H1 (cell line): Measurements from ENCODE around the gene LKAAEAR1. TPM values are rescaled to one million over a fixed set of nuclear protein-coding genes. Genes with fewer than 3 reads are reported as not detected.

Experiments
- CTCF ChIA-PET: fragments of 300-600 bp; sonication (Branson Sonifier 250); formaldehyde crosslinking; loops from one replicate; lab custom pipeline; 2021; ENCODE audit not compliant: partially characterized antibody; lab: Charles Lee
- POLR2A ChIA-PET: fragments of 300-600 bp; sonication (Branson Sonifier 250); formaldehyde crosslinking; loops from one replicate; lab custom pipeline; 2021; ENCODE audit warnings: inconsistent platforms; ENCODE audit not compliant: partially characterized antibody; lab: Charles Lee
- DNase-seq, 2 experiments: peaks; one replicate each; pipeline versions ENCODE4 v3.0.0 to v3.0.0-alpha.2; 2010 to 2022; ENCODE audit warnings: low spot score in 2 of 2, low read depth in 1 of 2, mixed read lengths in 1 of 2
- FAIRE-seq: peaks from 2 replicates; lab custom pipeline; 2011; peaks lifted over from hg19 to GRCh38; lab: Jason Lieb, UNC
- H2AFZ ChIP-seq: 2 replicates; pipeline ENCODE4 v1.8.1; 2012; ENCODE audit warnings: low read length, inconsistent platforms
- H2AK5ac ChIP-seq: 2 replicates; pipeline ENCODE4 v1.6.1; 2013; ENCODE audit warnings: low read depth, low read length
- H2BK120ac ChIP-seq: replicated peaks from 2 replicates; pipeline ENCODE3; 2013; ENCODE audit warnings: low read depth, low read length, inconsistent platforms
- H2BK12ac ChIP-seq: 2 replicates; pipeline ENCODE4 v1.6.1; 2013; ENCODE audit warnings: low read depth, low read length
- H2BK15ac ChIP-seq: 2 replicates; pipeline ENCODE4 v1.6.1; 2013; ENCODE audit warnings: low read length
- H2BK20ac ChIP-seq: 2 replicates; pipeline ENCODE4 v1.6.1; 2013; ENCODE audit warnings: low read length
- H2BK5ac ChIP-seq: 2 replicates; pipeline ENCODE4 v1.6.1; 2013; ENCODE audit warnings: low read depth, low read length
- H3K14ac ChIP-seq: 2 replicates; pipeline ENCODE4 v1.6.1; 2013; ENCODE audit warnings: inconsistent platforms; ENCODE audit not compliant: insufficient read length
- H3K18ac ChIP-seq: 2 replicates; pipeline ENCODE4 v1.6.1; 2013; ENCODE audit warnings: low read length; ENCODE audit errors: extremely low read depth
- H3K23ac ChIP-seq: 2 replicates; pipeline ENCODE4 v1.6.1; 2013; ENCODE audit warnings: inconsistent platforms; ENCODE audit not compliant: insufficient read length
- H3K23me2 ChIP-seq: 2 replicates; pipeline ENCODE4 v1.6.1; 2013; ENCODE audit warnings: low read depth, low read length
- H3K27ac ChIP-seq: 2 replicates; pipeline ENCODE4 v1.6.1; 2011; ENCODE audit warnings: low read depth, low read length, inconsistent platforms
- H3K27me3 ChIP-seq, 4 experiments: replicated peaks in 1 of 4; 1 replicate in 1 of 4; 2 replicates in 3 of 4; pipeline versions ENCODE4 v1.6.1 to v1.8.1; 2011 to 2013; ENCODE audit warnings: low read length in 3 of 4, mild to moderate bottlenecking in 3 of 4, inconsistent platforms in 2 of 4, mixed read lengths in 2 of 4, moderate library complexity in 1 of 4; ENCODE audit not compliant: control insufficient read depth in 3 of 4, insufficient read depth in 3 of 4; ENCODE audit errors: extremely low read depth in 1 of 4
- H3K36me3 ChIP-seq, 4 experiments: 2 replicates each; pipeline versions ENCODE4 v1.6.1 to v1.8.1; 2011 to 2013; ENCODE audit warnings: mild to moderate bottlenecking in 4 of 4, low read length in 3 of 4, moderate library complexity in 2 of 4, control low read depth in 1 of 4, inconsistent platforms in 1 of 4; ENCODE audit not compliant: insufficient read depth in 4 of 4, control insufficient read depth in 2 of 4
- H3K4ac ChIP-seq: replicated peaks from 2 replicates; pipeline ENCODE3; 2013; ENCODE audit warnings: low read length, low read depth, mixed read lengths, inconsistent platforms; ENCODE audit not compliant: insufficient read length
- H3K4me1 ChIP-seq, 4 experiments: replicated peaks in 1 of 4; 1 replicate in 1 of 4; 2 replicates in 3 of 4; pipeline versions ENCODE4 v1.6.1 to v1.8.1; 2011 to 2013; ENCODE audit warnings: low read length in 3 of 4, inconsistent platforms in 2 of 4, mixed read lengths in 1 of 4; ENCODE audit not compliant: insufficient read depth in 4 of 4, control insufficient read depth in 3 of 4
- H3K4me2 ChIP-seq, 2 experiments: 2 replicates each; pipeline versions ENCODE4 v1.6.1 to v1.8.1; 2011 to 2013; ENCODE audit warnings: low read depth in 2 of 2, low read length in 2 of 2, control low read depth in 1 of 2, inconsistent platforms in 1 of 2, mild to moderate bottlenecking in 1 of 2; ENCODE audit not compliant: insufficient read depth in 1 of 2
- H3K4me3 ChIP-seq, 4 experiments: fragments of 200-600, 300-600 bp in 1 of 4; sonication (generic), shearing (Covaris generic), sonication (Bioruptor Twin) in 1 of 4; 2 replicates each; pipeline versions ENCODE4 v1.5.1 to v1.8.1; 2011 to 2016; ENCODE audit warnings: low read length in 4 of 4, low read depth in 3 of 4, control low read depth in 2 of 4, inconsistent platforms in 2 of 4, mild to moderate bottlenecking in 2 of 4, mixed read lengths in 1 of 4, moderate library complexity in 1 of 4; ENCODE audit not compliant: insufficient read depth in 2 of 4; ENCODE audit errors: extremely low read depth in 1 of 4
- H3K56ac ChIP-seq: replicated peaks from 2 replicates; pipeline ENCODE3; 2013; ENCODE audit warnings: low read depth, mild to moderate bottlenecking, mixed read lengths, low read length, inconsistent platforms; ENCODE audit not compliant: insufficient read length
- H3K79me1 ChIP-seq: 2 replicates; pipeline ENCODE4 v1.6.1; 2013; ENCODE audit warnings: low read depth, low read length, control low read depth
- H3K79me2 ChIP-seq, 2 experiments: 2 replicates each; pipeline versions ENCODE4 v1.6.1 to v1.8.1; 2012 to 2013; ENCODE audit warnings: low read length in 2 of 2, mild to moderate bottlenecking in 2 of 2, inconsistent platforms in 1 of 2; ENCODE audit not compliant: insufficient read depth in 2 of 2, control insufficient read depth in 1 of 2
- H3K9ac ChIP-seq, 4 experiments: replicated peaks in 1 of 4; 1 replicate in 1 of 4; 2 replicates in 3 of 4; pipeline versions ENCODE4 v1.6.1 to v1.8.1; 2011 to 2013; ENCODE audit warnings: low read depth in 3 of 4, low read length in 3 of 4, control low read depth in 2 of 4, mild to moderate bottlenecking in 2 of 4, moderate library complexity in 2 of 4, inconsistent platforms in 1 of 4; ENCODE audit errors: extremely low read depth in 1 of 4
- H3K9me3 ChIP-seq, 2 experiments: 2 replicates each; pipeline versions ENCODE4 v1.6.1 to v1.8.1; 2012 to 2013; ENCODE audit warnings: mild to moderate bottlenecking in 2 of 2, moderate library complexity in 2 of 2, control low read depth in 1 of 2, inconsistent platforms in 1 of 2, low read depth in 1 of 2, low read length in 1 of 2, mixed read lengths in 1 of 2; ENCODE audit not compliant: insufficient read depth in 2 of 2
- H4K20me1 ChIP-seq, 2 experiments: replicated peaks in 1 of 2; 2 replicates each; pipeline versions ENCODE3 to v1.8.1; 2011 to 2013; ENCODE audit warnings: inconsistent platforms in 2 of 2, low read length in 2 of 2, mild to moderate bottlenecking in 1 of 2; ENCODE audit not compliant: insufficient read depth in 2 of 2, control insufficient read depth in 1 of 2
- H4K5ac ChIP-seq: 2 replicates; pipeline ENCODE4 v1.6.1; 2013; ENCODE audit warnings: low read length, low read depth, mixed read lengths, inconsistent platforms; ENCODE audit not compliant: insufficient read length
- H4K8ac ChIP-seq: 2 replicates; pipeline ENCODE4 v1.8.0; 2013; ENCODE audit warnings: mild to moderate bottlenecking, moderate library complexity, low read length, inconsistent platforms; ENCODE audit not compliant: insufficient read depth; ENCODE audit errors: extremely low read depth
- H4K91ac ChIP-seq: replicated peaks from 2 replicates; pipeline ENCODE3; 2013; ENCODE audit warnings: low read length, mixed read lengths, inconsistent platforms; ENCODE audit not compliant: insufficient read length
- ASH2L ChIP-seq: fragments of 200-600, 300-600 bp; sonication (generic); IDR thresholded peaks from one replicate; pipeline ENCODE4 v1.7.1; 2017; ENCODE audit warnings: low read length
- BCL11A ChIP-seq, 2 experiments: IDR thresholded peaks; one replicate each; pipeline ENCODE4 v1.6.1; 2011; ENCODE audit warnings: low read depth in 2 of 2, low read length in 2 of 2, mild to moderate bottlenecking in 2 of 2
- CBX8 ChIP-seq: fragments of 300-800, 300-1000 bp; sonication (generic); IDR thresholded peaks from 2 replicates; pipeline ENCODE4 v1.7.1; 2016; ENCODE audit warnings: low read depth, low read length, borderline replicate concordance
- E2F6 ChIP-seq: IDR thresholded peaks from 2 replicates; pipeline ENCODE4 v1.6.1; 2012; ENCODE audit warnings: inconsistent platforms
- GABPA ChIP-seq: IDR thresholded peaks from 2 replicates; pipeline ENCODE4 v1.6.1; 2011; ENCODE audit warnings: mild to moderate bottlenecking, low read length, moderate library complexity, borderline replicate concordance; ENCODE audit not compliant: insufficient read depth
- HDAC6 ChIP-seq: IDR thresholded peaks from one replicate; pipeline ENCODE4 v1.7.1; 2012; ENCODE audit warnings: low read depth, mild to moderate bottlenecking, inconsistent platforms, low read length, moderate library complexity
- JUN ChIP-seq: IDR thresholded peaks from 2 replicates; pipeline ENCODE4 v1.6.1; 2011; ENCODE audit warnings: low read depth, mild to moderate bottlenecking, improper control_type of control experiment, low read length
- KDM1A ChIP-seq: fragments of 200-600, 300-600 bp; sonication (generic); IDR thresholded peaks from 2 replicates; pipeline ENCODE4 v1.7.1; 2016; ENCODE audit warnings: mild to moderate bottlenecking, low read length, borderline replicate concordance
- POLR2AphosphoS5 ChIP-seq: IDR thresholded peaks from 2 replicates; pipeline ENCODE4 v1.6.1; 2011; ENCODE audit warnings: low read depth, low read length
- RXRA ChIP-seq: IDR thresholded peaks from 2 replicates; pipeline ENCODE4 v1.6.1; 2011; ENCODE audit warnings: low read depth, mild to moderate bottlenecking, low read length, moderate library complexity; ENCODE audit not compliant: insufficient read depth
- SAP30 ChIP-seq: fragments of 300-600 bp; sonication (generic); IDR thresholded peaks from 2 replicates; pipeline ENCODE4 v1.7.1; 2012; ENCODE audit warnings: low read length, moderate library complexity, mild to moderate bottlenecking, inconsistent platforms; ENCODE audit not compliant: insufficient read depth, insufficient replicate concordance
- SIX5 ChIP-seq: IDR thresholded peaks from 2 replicates; pipeline ENCODE4 v1.6.1; 2011; ENCODE audit warnings: mild to moderate bottlenecking, low read depth, low read length
- TAF7 ChIP-seq: optimal IDR thresholded peaks from 2 replicates; pipeline ENCODE3; 2011; ENCODE audit warnings: low read depth, mild to moderate bottlenecking, inconsistent platforms, low read length, moderate library complexity, borderline replicate concordance
- WGBS, 2 experiments: shearing (Covaris generic) in 1 of 2; methylation state at CpG; one replicate each; pipeline versions ENCODE4 v1.1.6 to v1.1.7; 2013 to 2015; ENCODE audit warnings: low lambda C conversion rate in 2 of 2, mixed read lengths in 2 of 2, inconsistent platforms in 1 of 2, low coverage in 1 of 2, missing lambda C conversion rate in 1 of 2; ENCODE audit not compliant: insufficient replicate concordance in 2 of 2, insufficient coverage in 1 of 2, insufficient read length in 1 of 2; ENCODE audit errors: extremely low coverage in 1 of 2, missing lambda C conversion rate in 1 of 2; 5-methylcytosine and 5-hydroxymethylcytosine counted together
- polyA plus RNA-seq, 7 experiments: library from polyadenylated mRNA; depleted of rRNA in 3 of 7; stranded (reverse) in 5 of 7; unstranded in 2 of 7; fragments of >200 nt in 5 of 7; fragments of 200-250 nt in 2 of 7; gene quantifications; 1 replicate in 5 of 7; 2 replicates in 1 of 7; 4 replicates in 1 of 7; pipeline versions ENCODE4 v1.2.1 to v1.2.3, GENCODE V29; 2011 to 2013; ENCODE audit warnings: missing spikeins in 2 of 7, mixed read lengths in 2 of 7
- total RNA-seq: library from RNA; stranded (reverse); fragmentation: NEBNext Ultra II Directional; extraction: Animal tissue kit (Norgen Biotek cat#: 25700); gene quantifications from 2 replicates; pipeline ENCODE4 v1.2.1, GENCODE V29; 2021

Gene LKAAEAR1
- total and polyA plus RNA-seq, 2 of the 8 experiments (the other 6 are each of a cell fraction or from before 2014, with no cell fraction given), result 0.41 to 0.53 TPM

GRCh38 chr20:64051033-64051452, 33.2 kb downstream of the LKAAEAR1 start:
- no peak overlapping the region for H3K4ac ChIP-seq
- FAIRE-seq (no peak), DNase-seq (no peak)
- H3K27ac ChIP-seq, result no peak overlapping the region
- no peaks in the 10 kb centered on the region for H3K9me3 ChIP-seq
- H2BK12ac ChIP-seq, result no peak overlapping the region
- H4K5ac ChIP-seq, result no peak overlapping the region
- POLR2A ChIA-PET, result interaction anchor here (0.9 to 2.0 kb wide), 3 partner anchors 9 to 393 kb away, joined by 3 to 9 read pairs (median 4); partner anchors contain the start of gene RTEL1
- no peak overlapping the region; a peak in 1 of 4 replicates for H3K4me2 ChIP-seq
- H3K9ac ChIP-seq, result no peak overlapping the region
- H2BK15ac ChIP-seq, result no peak overlapping the region
- no peak overlapping the region; the same call in 1 of the 2 replicates for H2BK20ac ChIP-seq
- H4K20me1 ChIP-seq, result no peaks in the 10 kb centered on the region
- peaks cover 4% of the 10 kb centered on the region; the same call in 1 of the 2 replicates for H3K23me2 ChIP-seq
- H2AFZ ChIP-seq, result no peak overlapping the region
- CTCF ChIA-PET, result interaction anchor here (0.8 to 15.0 kb wide), 6 partner anchors 8 to 69 kb away, joined by 3 to 139 read pairs (median 30); partner anchors contain the start of genes LKAAEAR1, OPRL1 and RGS19
- no peak overlapping the region for H3K4me3 ChIP-seq
- H3K79me1 ChIP-seq, result no peaks in the 10 kb centered on the region
- H3K36me3 ChIP-seq, result peaks cover 0 to 10% (median 0%) of the 10 kb centered on the region in 4 experiments; a peak in 1 of 8 replicates
- H3K27me3 ChIP-seq, result peaks cover 41 to 60% (median 50%) of the 10 kb centered on the region in 4 experiments
- no peak overlapping the region for H2BK5ac ChIP-seq
- H4K91ac ChIP-seq, result no peak overlapping the region
- H3K79me2 ChIP-seq, result no peaks in the 10 kb centered on the region
- H2BK120ac ChIP-seq, result no peak overlapping the region
- peaks cover 0 to 24% (median 11%) of the 10 kb centered on the region in 4 experiments; a peak in 6 of 7 replicates for H3K4me1 ChIP-seq
- H3K18ac ChIP-seq, result no peak overlapping the region
- H2AK5ac ChIP-seq, result 0 out of 2 replicates have a peak overlapping the region, but pooled peaks have one; percentile 24
- H4K8ac ChIP-seq, result no peak overlapping the region
- H3K23ac ChIP-seq, result no peak overlapping the region
- no peak overlapping the region for H3K14ac ChIP-seq
- no peak overlapping the region for H3K56ac ChIP-seq
- 84% methylated on average over 6 of the region's 11 CpGs; no CpG with 5 or more reads in 1 of the 2 experiments for WGBS, 2 experiments
- TF ChIP-seq E2F6 (no peak), ASH2L (no peak), TAF7 (no peak), GABPA (no peak), SIX5 (no peak), SAP30 (no peak), CBX8 (no peak), POLR2AphosphoS5 (no peak), HDAC6 (no peak), JUN (no peak), KDM1A (no peak), BCL11A (IDR thresholded peaks at IDR 0.05; ENCODE audit: low read depth in 2 of 2, low read length in 2 of 2) (no peak), RXRA (no peak)
